K562 (cell line): ENCODE data around the gene ZSCAN2. TPM values are rescaled to one million over a fixed set of nuclear protein-coding genes. Genes with fewer than 3 reads are reported as not detected.

Experiments
- ARID4B ChIP-seq: sonication (generic); formaldehyde crosslinking; IDR thresholded peaks from 2 replicates; pipeline ENCODE4 v1.8.0; 2022; ENCODE audit warnings: mild to moderate bottlenecking, missing genetic modification reagents
- CBX2 ChIP-seq: fragments of 200-600 bp; sonication (generic); IDR thresholded peaks from one replicate; pipeline ENCODE4 v1.6.1; 2012; ENCODE audit warnings: mild to moderate bottlenecking, low read length, inconsistent platforms; ENCODE audit not compliant: insufficient read depth, poor library complexity, severe bottlenecking
- EZH2 ChIP-seq: IDR thresholded peaks from 2 replicates; pipeline ENCODE4 v1.6.1; 2012; ENCODE audit warnings: low read depth, mild to moderate bottlenecking, inconsistent platforms, low read length, borderline replicate concordance
- IRF1 ChIP-seq: sonication (generic); formaldehyde crosslinking; IDR thresholded peaks from 2 replicates; pipeline ENCODE4 v1.8.0; 2022; ENCODE audit warnings: missing genetic modification reagents, mild to moderate bottlenecking, borderline replicate concordance
- JUND ChIP-seq, 2 experiments: IDR thresholded peaks; 2 replicates in 1 of 2; 3 replicates in 1 of 2; pipeline ENCODE4 v1.6.1; 2011; ENCODE audit warnings: borderline replicate concordance in 2 of 2, low read depth in 2 of 2, low read length in 2 of 2, improper control_type of control experiment in 1 of 2, missing biosample characterization in 1 of 2, missing genetic modification characterization in 1 of 2, missing genetic modification reagents in 1 of 2
- MCM2 ChIP-seq: fragments of 450-650 bp; IDR thresholded peaks from 2 replicates; pipeline ENCODE4 v1.6.1; 2017; ENCODE audit warnings: low read depth, mild to moderate bottlenecking
- NBN ChIP-seq: fragments of 450-650 bp; IDR thresholded peaks from 2 replicates; pipeline ENCODE4 v1.6.1; 2016; ENCODE audit warnings: low read depth, mild to moderate bottlenecking
- PHF20 ChIP-seq: fragments of 450-650 bp; IDR thresholded peaks from 2 replicates; pipeline ENCODE4 v1.6.1; 2018; ENCODE audit not compliant: partially characterized antibody
- TBP ChIP-seq: optimal IDR thresholded peaks from 2 replicates; pipeline ENCODE3; 2011; ENCODE audit warnings: low read depth, low read length, improper control_type of control experiment
- VEZF1 ChIP-seq: fragments of 200-800 bp; sonication (Bioruptor generic); IDR thresholded peaks from 2 replicates; pipeline ENCODE4 v1.6.1; 2017; ENCODE audit warnings: missing genetic modification characterization, missing compliant biosample characterization
- ZNF318 ChIP-seq, 2 experiments: fragments of 450-650 bp; IDR thresholded peaks; 2 replicates each; pipeline ENCODE4 v1.6.1; 2016; ENCODE audit warnings: mild to moderate bottlenecking in 2 of 2, borderline replicate concordance in 1 of 2, low read depth in 1 of 2, moderate library complexity in 1 of 2
- ZNF408 ChIP-seq: fragments of 250-450 bp; sonication (Bioruptor Pico); IDR thresholded peaks from 2 replicates; pipeline ENCODE4 v1.4.0; 2020; ENCODE audit warnings: low read depth, mild to moderate bottlenecking, moderate library complexity
- polyA plus RNA-seq, 8 experiments: library from polyadenylated mRNA; depleted of rRNA in 4 of 8; stranded (reverse) in 5 of 8; unstranded in 3 of 8; fragments of >200 nt; fragmentation: Nextera tagmentation in 2 of 8; fragmentation: Illumina TruSeq in 1 of 8; extraction: Ambion mirVana in 2 of 8; extraction: Trizol in 1 of 8; gene quantifications; 2 replicates each; pipeline versions ENCODE4 v1.2.1 to v1.2.3, GENCODE V29; 2011 to 2014; ENCODE audit warnings: inconsistent platforms in 1 of 8, missing spikeins in 1 of 8
- total RNA-seq, 7 experiments: library from RNA; depleted of rRNA in 6 of 7; stranded (reverse); fragments of >200 nt in 6 of 7; fragmentation: Illumina TruSeq in 2 of 7; extraction: Trizol in 2 of 7; gene quantifications; 2 replicates each; pipeline versions ENCODE4 v1.2.1 to v1.2.3, GENCODE V29; 2011 to 2021; ENCODE audit warnings: low replicate concordance in 1 of 7

ZSCAN2 gene
- total and polyA plus RNA-seq, 9 of the 15 experiments (the other 6 are each of a cell fraction or from before 2014, with no cell fraction given): 1.7 to 14.2 (median 6.6) TPM

GRCh38 chr15:84598993-84599392, 1.8 kb upstream of the ZSCAN2 start (continued):
- TF ChIP-seq ZNF318 (IDR thresholded peaks at IDR 0.05; ENCODE audit: borderline replicate concordance in 1 of 2, low read depth in 1 of 2): no peak
- no peak for TF ChIP-seq ZNF408 (CRISPR knock-in tag)
- no peak for TF ChIP-seq CBX2
- TF ChIP-seq IRF1 (CRISPR knock-in tag): no peak
- no peak for TF ChIP-seq TBP
- TF ChIP-seq PHF20: no peak
- TF ChIP-seq VEZF1 (CRISPR knock-in tag): no peak
- TF ChIP-seq MCM2: no peak
- TF ChIP-seq JUND (IDR thresholded peaks at IDR 0.05; ENCODE audit: borderline replicate concordance, low read depth, low read length): peak; percentile 41; the same call in 1 of the 2 replicates
- TF ChIP-seq JUND (tag; IDR thresholded peaks at IDR 0.05; ENCODE audit: borderline replicate concordance, low read depth, low read length): no peak
- TF ChIP-seq NBN: no peak
- TF ChIP-seq ARID4B (CRISPR knock-in tag): no peak
- TF ChIP-seq EZH2: no peak
